Activated T-cell treated with anti-CD3 and anti-CD28 coated beads for 24 hours (primary cell): ENCODE data around the gene DPYSL4.

ENCODE experiments used
- DNase-seq: peaks from one replicate; pipeline ENCODE4 v3.0.0-alpha.2; 2020; ENCODE audit warnings: low read depth

Gene DPYSL4

GRCh38 chr10:132228616-132229015 is 41.9 kb downstream of the DPYSL4 start:
- DNase-seq = no peak

DNA sequence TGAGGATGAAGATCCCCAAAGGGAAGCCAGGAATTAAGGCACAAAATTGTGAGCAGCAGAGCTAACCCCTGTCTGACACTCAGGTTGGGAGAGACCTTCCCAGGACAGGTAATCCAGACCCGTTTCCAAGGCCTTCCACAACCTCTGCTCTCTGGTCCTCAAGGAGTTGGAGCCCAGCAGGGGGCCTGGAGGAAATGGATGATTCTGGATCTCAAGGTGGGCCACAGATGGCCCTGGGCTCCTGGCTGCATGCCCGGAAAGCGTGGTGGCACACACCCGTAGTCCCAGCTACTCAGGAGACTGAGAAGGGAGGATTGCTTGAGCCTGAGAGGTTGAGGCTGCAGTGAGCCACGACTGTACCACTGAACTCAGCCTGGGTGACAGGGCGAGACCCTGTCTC is 42.3 kb downstream of the DPYSL4 start:
- no peak for DNase-seq

DNA sequence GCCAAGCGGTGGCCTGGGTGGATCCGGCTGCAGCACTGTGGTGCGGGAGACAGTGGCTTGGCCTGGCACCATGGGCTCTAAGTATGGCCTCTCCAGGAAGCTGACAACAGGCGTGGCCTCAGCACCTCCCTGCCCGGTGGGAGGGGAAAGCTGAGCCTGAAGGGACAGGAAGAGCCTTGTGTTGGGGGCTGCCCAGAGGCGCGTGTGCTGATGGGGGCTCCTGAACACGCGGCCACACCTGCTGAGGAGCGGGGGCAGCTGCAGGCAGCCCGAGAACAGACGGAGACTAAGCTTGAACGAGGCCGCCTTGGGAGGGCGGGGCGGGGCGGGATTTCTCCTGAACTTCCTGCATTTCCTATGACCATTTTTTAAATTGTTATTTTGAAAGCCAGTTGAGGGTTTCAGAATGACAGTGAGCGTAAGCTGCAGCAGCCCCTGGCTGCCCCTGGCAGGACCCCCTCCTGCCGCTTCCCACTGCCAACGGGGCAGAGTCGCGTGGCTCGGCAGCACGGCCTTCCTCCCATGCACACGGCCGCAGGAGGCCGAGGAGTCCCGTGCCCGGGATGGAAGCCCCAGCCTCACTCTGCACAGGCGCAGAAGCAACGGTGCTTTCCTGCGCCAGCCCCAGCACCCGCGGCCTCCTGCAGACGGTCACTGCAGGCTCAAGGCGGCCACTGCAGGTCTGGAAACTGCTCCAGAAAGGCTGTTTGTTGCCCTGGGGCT is 43.2 kb downstream of the DPYSL4 start:
- peak; percentile 21 for DNase-seq

DNA sequence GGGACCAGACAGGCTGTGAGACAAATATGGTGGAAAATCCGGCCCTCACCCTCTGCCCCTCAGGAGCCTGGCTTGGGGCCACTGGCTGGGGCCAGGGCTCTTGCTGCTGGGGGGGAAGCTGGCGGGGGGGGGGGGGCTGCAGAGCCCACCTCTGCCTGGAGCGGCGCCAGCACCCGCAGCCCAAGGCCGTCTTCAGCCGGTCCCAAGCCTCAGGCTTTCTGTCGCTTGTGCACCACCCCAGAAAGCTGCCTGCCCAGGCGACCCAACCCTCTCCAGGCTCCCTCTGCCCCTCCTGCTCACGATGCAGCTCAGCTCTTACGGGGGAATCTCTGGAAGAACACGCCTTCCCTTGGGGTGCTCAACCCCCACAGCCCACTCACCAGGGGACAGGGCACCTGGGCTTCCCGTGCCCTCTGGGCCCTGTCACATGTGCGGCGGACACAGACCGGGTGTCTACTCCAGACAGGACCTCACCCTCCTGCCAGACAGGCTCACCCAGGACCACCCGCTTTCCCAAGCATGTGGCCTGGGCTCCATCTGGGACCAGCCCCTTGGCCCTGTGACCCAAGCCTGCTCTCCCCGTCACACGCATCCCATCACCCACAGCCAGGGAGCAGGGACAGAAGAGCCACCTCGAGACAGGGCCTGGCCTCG is 43.9 kb downstream of the DPYSL4 start:
- no peak for DNase-seq

DNA sequence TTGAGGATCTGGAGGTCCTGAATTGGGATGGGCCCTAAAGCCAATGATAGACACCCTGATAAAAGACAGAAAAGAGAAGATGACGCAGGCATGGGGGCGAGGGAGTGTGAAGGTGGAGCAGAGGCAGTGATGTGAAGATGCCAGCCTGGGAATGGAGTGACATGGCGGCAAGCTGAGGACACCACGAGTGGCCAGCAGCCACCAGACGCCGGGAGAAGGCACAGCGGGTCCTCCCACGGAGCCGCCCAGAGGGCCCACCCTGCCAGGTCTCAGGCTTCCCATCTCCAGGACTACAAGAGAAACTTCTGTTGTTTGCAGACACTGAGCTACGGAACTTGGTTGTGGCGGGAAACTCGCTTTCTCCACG is 44.9 kb downstream of the DPYSL4 start:
- no peak for DNase-seq

- peak; percentile 8 for DNase-seq
Observed at GRCh38 chr10:132232023-132232951, 45.5 kb downstream of the DPYSL4 start.

DNA sequence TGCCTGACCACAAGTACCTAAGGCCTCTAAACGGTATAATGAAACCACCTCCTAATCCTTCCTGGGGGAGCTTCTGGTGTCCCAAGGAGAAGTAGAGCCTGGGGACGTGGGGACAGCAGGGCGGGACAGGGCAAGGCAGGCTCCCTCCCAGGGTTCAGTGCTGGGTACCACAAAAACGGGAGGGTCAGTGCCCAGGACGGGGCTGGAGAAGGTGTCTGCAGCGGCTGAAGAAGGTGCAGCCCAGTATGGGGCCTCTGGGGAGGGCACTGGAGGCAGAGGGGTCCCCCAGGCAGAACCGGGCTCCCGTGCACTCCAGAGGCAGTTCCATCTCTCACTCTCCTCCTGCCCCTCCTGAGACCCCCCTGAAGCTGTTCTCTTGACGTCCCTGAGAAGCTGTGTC is 46.2 kb downstream of the DPYSL4 start:
- no peak for DNase-seq

GRCh38 chr10:132233501-132234085 is 46.8 kb downstream of the DPYSL4 start:
- no peak for DNase-seq

GRCh38 chr10:132234860-132235259 is 48.1 kb downstream of the DPYSL4 start:
- no peak for DNase-seq

DNA sequence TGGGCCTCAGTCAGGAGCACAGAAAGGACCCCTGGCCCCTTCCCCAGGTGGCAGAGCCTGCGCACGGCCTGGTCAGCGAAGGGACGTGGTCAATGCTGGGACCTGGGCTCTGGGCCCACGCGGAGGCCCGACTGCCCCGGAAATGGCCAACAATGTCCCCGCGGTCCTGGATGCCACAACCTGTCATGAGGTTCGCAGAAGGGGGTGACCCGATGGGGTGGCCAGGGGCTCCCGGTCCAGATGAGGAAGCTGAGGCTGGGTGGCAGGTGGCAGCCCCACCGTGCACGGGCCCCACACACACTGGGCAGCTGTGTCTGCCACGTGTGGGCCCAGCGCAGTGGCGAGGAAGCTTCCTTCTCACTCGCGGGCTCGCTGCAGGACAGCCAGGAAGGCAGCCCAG is 49.4 kb downstream of the DPYSL4 start:
- no peak for DNase-seq

DNA sequence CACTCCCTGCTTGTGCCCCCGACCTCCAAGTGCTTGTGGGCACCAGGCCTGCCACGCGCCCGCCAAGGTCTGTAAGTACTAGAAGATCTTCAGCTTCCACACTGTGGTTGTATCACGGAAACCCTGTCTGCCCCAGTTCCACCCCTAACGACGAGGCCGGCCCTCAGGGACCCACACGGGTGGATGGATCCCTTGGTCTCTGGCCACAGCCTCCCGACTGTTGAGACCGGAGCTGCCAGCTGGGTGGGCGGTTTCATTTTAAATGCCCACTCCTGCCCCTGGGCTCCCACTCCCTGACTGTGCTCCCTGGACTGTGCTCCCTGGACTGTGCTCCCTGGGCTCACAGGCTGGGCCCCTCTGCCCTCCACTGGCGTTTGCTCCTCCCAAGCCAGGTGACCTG is 50.1 kb downstream of the DPYSL4 start:
- no peak for DNase-seq

DNA sequence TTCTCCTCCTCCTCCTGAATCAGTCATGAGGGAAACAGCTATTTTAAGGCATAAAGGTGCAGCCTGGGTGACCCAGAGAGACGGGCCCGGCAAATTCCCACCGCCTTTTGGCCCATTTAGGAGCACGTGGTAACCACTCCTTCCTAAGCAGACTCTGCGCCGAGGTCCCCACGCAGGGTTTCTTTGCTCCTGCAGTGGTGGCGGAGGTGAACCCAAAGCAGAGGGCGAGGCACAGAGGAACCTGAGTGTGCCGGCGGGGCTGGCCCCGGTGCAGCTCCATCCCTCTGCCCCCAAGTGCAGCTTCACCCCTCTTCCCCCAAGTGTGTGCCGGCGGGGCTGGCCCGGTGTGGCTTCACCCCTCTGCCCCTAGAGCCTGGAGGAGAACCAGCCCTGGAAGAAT is 50.6 kb downstream of the DPYSL4 start:
- DNase-seq = no peak

DNA sequence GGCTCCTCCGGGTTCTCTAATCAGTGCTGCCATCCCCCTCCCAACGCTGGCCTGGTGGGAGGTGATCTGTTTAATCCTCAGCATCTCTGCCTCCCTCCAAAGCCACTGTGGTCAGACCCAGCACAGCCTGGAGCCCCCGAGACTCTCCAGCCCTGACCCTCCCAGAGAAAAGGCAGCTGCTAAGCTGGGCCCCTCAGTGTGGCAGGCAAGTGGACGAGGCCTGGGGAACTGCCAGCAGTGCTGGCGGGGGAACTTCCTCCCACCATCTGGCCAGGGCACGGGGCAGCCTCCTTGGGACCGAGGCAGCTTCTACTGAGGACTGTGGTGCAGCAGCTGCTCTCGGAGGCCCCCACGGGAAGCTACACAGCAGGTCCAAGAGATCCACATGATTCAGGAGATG is 51.1 kb downstream of the DPYSL4 start:
- DNase-seq = no peak

GRCh38 chr10:132238371-132239125 is 51.8 kb downstream of the DPYSL4 start:
- DNase-seq = no peak

GRCh38 chr10:132239126-132240031 is 52.6 kb downstream of the DPYSL4 start:
- no peak for DNase-seq

DNA sequence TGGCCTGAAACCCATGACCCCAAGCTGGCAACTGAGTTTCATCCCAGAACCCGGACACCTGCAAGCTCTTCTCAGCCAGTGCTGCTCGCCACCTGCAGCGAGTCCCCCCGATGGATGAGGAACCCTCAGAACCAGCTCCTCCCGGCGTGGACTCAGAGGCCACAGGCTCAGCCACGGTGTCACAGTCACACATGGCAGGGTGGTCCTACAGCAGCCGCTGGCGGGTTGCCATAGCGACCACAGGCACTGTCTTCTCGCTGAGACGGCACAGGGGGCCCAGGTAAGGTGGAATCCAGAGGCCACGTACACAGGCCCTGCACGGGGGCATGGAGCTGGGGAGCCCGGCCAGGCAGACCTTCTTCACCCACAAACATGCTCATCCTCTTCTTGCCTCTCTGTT is 53.4 kb downstream of the DPYSL4 start:
- no peak for DNase-seq

DNA sequence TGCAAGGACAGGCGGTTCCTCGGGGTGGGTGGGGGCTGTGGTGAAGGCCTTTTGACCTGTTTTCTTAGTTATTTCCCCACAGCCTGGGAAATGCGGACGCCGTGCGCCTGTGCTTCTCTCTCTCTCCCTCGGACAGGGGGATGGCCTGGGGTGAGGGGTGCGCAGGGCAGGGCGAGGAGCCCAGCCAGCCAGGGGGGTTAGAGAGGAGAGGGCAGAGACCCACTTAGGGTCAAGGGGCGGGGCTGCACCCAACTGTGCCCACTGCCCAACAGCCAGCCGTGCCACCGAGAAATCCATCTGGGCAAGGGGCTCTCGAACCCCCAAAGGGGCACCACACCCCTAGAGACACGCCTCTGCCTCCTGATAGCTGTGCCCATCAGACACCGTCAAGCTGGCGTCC is 53.8 kb downstream of the DPYSL4 start:
- DNase-seq = no peak

- DNase-seq = no peak
Observed at GRCh38 chr10:132241086-132241485, 54.3 kb downstream of the DPYSL4 start.

DNA sequence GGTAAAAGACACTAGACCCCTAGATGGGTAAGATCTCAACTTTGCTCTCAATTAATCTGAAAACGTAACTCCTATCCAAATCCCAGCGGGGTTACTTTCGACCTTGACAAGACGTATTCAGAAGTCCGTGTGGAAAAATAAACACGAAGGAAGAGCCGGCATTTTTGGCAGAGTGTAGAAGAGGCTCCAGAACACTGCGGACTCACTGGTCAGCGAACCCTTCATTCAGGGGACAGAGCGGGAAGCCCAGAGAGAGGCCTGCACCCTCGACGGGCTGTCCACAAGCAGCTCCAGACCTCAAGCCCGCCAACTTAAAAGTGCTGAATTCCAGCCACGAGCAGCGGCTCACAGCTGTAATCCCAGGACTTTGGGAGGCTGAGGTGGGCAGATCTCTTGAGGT is 54.7 kb downstream of the DPYSL4 start:
- no peak for DNase-seq

- DNase-seq = no peak
Observed at GRCh38 chr10:132242103-132242840, 55.5 kb downstream of the DPYSL4 start.
